ENCODE data around the gene L3MBTL2.
A peak's percentile ranks its signal among the peaks of the same experiment; 100 is the strongest.

GRCh38 chr22:41204992-41205900 is at the start of gene L3MBTL2:
- TF ChIP-seq POLR2AphosphoS5 (IDR thresholded peaks at IDR 0.05; ENCODE audit: insufficient read depth in 1 of 2, low read depth in 1 of 2), result peak; percentile 86 to 98
- no peak for TF ChIP-seq CTCF (IDR thresholded peaks at IDR 0.05)

Measured in vagina (tissue), 2 donors.